DLD1 (cell line): Measurements from ENCODE around the gene PEX10.
"Not testable (repeated sequence)": the region's sequence is repeated elsewhere in the genome, so short reads cannot be mapped to it uniquely, and the experiment has no call there.

ENCODE experiments used
- in situ Hi-C: cut with HindIII; loops from 2 replicates; pipeline ENCODE4 v1.10.0; 2017; ENCODE audit warnings: low sequenced_read_pairs

Gene PEX10

GRCh38 chr1:2443277-2444137 is 31.1 kb upstream of the PEX10 start:
- in situ Hi-C loops: no loop called here

GRCh38 chr1:2442661-2443060 is 30.3 kb upstream of the PEX10 start:
- in situ Hi-C loops: no loop called here

DNA sequence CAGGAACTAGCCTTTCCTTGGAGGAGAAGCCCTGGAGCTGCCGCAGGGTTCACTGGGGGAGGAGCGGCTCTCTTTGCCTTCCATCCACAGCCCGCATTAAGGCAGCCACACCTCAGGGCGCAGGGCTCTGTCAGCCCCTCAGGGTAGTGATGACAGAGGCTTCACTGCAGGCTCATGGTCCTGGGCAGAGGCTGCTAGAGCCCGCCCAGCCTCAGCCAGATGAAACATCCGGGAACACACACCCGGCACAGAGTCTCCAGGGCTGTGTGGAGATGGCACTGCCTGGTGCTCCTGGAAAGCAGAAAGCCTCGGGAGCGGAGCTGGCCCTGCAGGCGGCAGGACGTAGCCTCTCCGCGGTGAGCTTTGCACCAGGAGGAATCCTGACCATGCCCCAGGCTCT is 29.4 kb upstream of the PEX10 start:
- in situ Hi-C loops: no loop called here

DNA sequence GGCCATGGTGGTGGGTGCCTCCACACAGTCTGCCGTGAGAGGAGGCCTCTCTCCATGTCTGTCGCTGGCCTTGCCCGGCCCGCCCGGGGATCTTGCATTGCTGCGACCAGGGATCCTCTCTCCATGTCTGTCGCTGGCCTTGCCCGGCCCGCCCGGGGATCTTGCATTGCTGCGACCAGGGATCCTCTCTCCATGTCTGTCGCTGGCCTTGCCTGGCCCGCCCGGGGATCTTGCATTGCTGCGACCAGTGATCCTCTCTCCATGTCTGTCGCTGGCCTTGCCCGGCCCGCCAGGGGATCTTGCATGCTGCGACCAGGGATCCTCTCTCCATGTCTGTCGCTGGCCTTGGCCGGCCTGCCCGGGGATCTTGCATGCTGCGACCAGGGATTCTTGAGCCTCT is 28.0 kb upstream of the PEX10 start:
- in situ Hi-C loops: not testable (repeated sequence)

GRCh38 chr1:2439369-2439768 is 27.0 kb upstream of the PEX10 start:
- in situ Hi-C loops: no loop called here

- in situ Hi-C loops: no loop called here
Observed at GRCh38 chr1:2438641-2439040, 26.3 kb upstream of the PEX10 start.

DNA sequence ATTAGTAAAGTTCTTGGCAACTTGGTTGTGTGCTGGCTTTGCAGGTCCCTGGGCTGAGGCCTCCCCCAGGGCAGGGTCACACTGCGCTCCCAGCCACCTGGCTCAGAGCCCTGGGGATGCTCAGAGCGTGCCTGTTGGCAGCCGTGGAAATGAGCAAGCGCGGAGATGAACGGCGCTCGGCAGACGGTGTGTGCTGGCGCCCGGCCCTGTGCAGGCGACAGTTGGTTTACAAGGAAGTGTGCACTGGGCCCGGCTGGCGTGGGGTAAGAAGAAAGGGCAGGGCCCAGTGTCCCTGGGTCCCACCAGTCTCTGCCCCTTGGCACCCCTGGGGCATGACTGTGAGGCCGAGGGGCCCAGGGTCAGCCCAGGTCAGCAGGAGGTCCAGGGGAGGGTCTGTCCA is 25.7 kb upstream of the PEX10 start:
- in situ Hi-C loops: no loop called here

GRCh38 chr1:2437617-2438016 is 25.3 kb upstream of the PEX10 start:
- in situ Hi-C loops: no loop called here

GRCh38 chr1:2436876-2437275 is 24.5 kb upstream of the PEX10 start:
- in situ Hi-C loops: no loop called here

GRCh38 chr1:2435746-2436355 is 23.5 kb upstream of the PEX10 start:
- in situ Hi-C loops: no loop called here

GRCh38 chr1:2435091-2435490 is 22.7 kb upstream of the PEX10 start:
- in situ Hi-C loops: no loop called here

GRCh38 chr1:2433936-2434655 is 21.7 kb upstream of the PEX10 start:
- in situ Hi-C loops: no loop called here

GRCh38 chr1:2433196-2433595 is 20.8 kb upstream of the PEX10 start:
- in situ Hi-C loops: no loop called here

DNA sequence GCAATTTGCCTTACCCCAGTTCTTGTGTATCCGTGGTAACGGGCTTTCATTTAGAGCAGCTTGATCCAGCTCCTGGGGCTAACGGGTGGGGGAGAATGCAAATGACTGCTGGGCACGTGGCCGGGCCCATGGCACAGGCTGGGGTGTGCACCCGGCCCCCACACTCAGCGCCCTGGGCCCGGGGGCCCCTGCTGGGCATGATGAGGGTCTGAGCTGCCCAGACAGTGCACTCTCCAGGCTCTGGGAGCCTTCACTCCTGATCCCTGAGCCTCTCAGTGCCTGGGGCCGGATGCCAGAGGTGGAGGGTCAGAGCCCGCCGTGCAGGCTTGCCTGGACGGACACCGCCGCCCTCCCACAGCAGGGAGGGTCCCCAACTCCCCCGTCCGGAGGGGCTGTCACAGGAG is 20.1 kb upstream of the PEX10 start:
- in situ Hi-C loops: no loop called here

DNA sequence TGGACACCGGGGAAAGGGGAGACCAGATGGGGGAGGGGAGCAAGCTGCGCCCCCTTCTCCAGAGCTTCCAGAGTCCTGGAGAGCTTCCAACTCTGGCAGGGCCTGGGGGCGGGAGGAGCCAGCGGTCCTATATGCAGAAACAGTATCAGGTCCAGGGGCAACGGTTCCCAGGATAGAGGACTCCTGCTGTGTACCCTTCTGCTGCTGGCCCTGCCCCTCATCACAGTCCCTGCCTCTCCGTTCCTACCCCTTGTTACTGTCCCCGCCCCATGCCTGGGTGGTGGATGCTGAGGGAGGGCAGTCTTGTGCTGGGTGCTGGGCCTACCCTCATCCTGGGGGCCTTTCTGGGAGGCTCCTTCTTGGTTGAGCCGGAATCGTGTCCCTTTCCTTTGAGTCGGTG is 19.2 kb upstream of the PEX10 start:
- in situ Hi-C loops: no loop called here

GRCh38 chr1:2431103-2431502 is 18.7 kb upstream of the PEX10 start:
- in situ Hi-C loops: no loop called here

GRCh38 chr1:2430592-2430973 is 18.2 kb upstream of the PEX10 start:
- in situ Hi-C loops: no loop called here

GRCh38 chr1:2429780-2430591 is 17.6 kb upstream of the PEX10 start:
- in situ Hi-C loops: loop anchor here (10.0 kb wide), 1 partner anchor 85 kb away; no protein-coding TSS in a partner anchor

GRCh38 chr1:2428490-2428889 is 16.1 kb upstream of the PEX10 start:
- in situ Hi-C loops: loop anchor here (10.0 kb wide), 1 partner anchor 86 kb away; no protein-coding TSS in a partner anchor

DNA sequence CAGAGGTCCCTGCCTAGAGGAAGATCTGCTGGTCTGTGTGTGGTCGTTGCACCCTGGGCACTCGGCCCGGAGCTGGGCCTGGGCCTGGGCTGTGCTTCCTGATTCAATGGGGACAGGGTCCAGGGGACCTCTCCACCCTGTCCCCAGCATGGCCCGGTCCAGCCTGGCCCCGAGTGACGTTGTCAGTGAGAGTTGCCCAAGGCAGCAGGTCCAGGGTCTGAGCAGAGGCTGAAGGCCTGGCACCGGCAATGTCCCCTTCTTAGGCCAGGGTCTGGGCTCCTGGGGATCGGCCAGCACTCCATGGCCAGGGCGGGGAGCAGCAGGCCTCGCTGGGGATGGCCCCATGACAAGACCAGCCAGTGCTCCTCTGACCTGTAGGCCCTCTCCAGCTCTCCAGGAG is 15.6 kb upstream of the PEX10 start:
- in situ Hi-C loops: loop anchor here (10.0 kb wide), 1 partner anchor 87 kb away; no protein-coding TSS in a partner anchor

DNA sequence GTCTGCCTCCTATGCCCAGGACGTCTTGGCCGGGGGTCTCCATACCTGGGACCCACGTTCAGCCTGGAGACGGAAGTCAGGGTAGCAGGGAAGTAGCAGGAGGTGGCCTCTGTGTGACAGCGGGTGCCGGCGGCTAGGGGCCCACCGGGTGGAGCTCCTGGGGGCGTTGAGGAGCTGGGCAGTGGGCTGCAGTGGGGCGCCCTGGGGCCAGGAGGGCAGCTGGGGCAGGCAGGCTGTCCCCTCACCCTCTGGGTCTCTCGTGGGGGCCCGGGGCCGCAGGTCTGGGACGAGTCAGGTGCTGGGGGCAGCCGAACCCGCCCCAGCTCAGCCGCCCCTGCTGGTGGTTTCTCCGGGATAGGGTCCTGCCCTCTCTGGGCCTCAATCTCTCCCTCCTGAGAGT is 14.7 kb upstream of the PEX10 start:
- in situ Hi-C loops: loop anchor here (10.0 kb wide), 1 partner anchor 88 kb away; no protein-coding TSS in a partner anchor
